Adipocyte (in vitro differentiated cells): ENCODE data around the gene MLLT3.

Experiments used
- DNase-seq: peaks from one replicate; pipeline ENCODE4 v3.0.0-alpha.2; 2015; ENCODE audit warnings: low read depth
- H3K27me3 ChIP-seq: replicated peaks from 2 replicates; pipeline ENCODE4 v1.7.0; 2013; ENCODE audit warnings: mild to moderate bottlenecking, low read length, moderate library complexity; ENCODE audit not compliant: control insufficient read depth, insufficient read depth
- H3K36me3 ChIP-seq: 2 replicates; pipeline ENCODE4 v1.7.0; 2013; ENCODE audit warnings: low read length, mild to moderate bottlenecking, moderate library complexity; ENCODE audit not compliant: control insufficient read depth, insufficient read depth, severe bottlenecking
- H3K4me1 ChIP-seq: 2 replicates; pipeline ENCODE4 v1.7.0; 2013; ENCODE audit warnings: mild to moderate bottlenecking, low read length, moderate library complexity; ENCODE audit not compliant: control insufficient read depth, insufficient read depth
- H3K4me3 ChIP-seq: 2 replicates; pipeline ENCODE4 v1.7.0; 2013; ENCODE audit warnings: mild to moderate bottlenecking, low read length, moderate library complexity
- H3K9ac ChIP-seq: 2 replicates; pipeline ENCODE4 v1.7.0; 2013; ENCODE audit warnings: mild to moderate bottlenecking, low read length, moderate library complexity
- H3K9me3 ChIP-seq: 2 replicates; pipeline ENCODE4 v1.7.0; 2013; ENCODE audit warnings: mild to moderate bottlenecking, low read length, moderate library complexity; ENCODE audit not compliant: control insufficient read depth

The MLLT3 gene

DNA sequence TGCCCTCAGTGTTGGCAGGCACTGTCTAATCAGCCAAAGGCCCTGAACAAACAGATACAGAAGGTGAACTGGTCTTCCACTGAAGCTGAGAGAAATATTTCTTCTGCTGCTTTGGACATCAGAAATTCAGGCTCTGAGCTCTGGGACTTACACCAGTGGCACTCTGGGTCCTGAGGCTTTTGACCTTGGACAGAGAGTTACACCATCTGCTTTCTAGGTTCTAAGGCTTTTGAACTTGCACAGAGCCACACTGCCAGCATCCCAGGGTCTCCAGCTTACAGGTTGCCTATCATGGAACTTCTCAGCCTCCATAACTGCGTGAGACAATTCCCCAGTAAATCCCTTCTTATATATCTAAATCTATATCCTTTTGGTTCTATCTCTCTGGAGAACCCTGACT is 326.7 kb downstream of the MLLT3 start:
- DNase-seq = no peak
- no peaks in the 10 kb centered on the region for H3K36me3 ChIP-seq
- peaks cover 12% of the 10 kb centered on the region for H3K4me1 ChIP-seq
- H3K27me3 ChIP-seq = peaks cover 7% of the 10 kb centered on the region
- H3K9ac ChIP-seq = no peak overlapping the region
- no peak overlapping the region for H3K4me3 ChIP-seq
- H3K9me3 ChIP-seq = no peaks in the 10 kb centered on the region

GRCh38 chr9:20294046-20294750 is 328.1 kb downstream of the MLLT3 start:
- peaks cover 9% of the 10 kb centered on the region for H3K4me1 ChIP-seq
- no peaks in the 10 kb centered on the region for H3K9me3 ChIP-seq
- H3K36me3 ChIP-seq = no peaks in the 10 kb centered on the region
- no peak for DNase-seq
- H3K9ac ChIP-seq = no peak overlapping the region
- H3K27me3 ChIP-seq = peaks cover 11% of the 10 kb centered on the region
- H3K4me3 ChIP-seq = no peak overlapping the region

DNA sequence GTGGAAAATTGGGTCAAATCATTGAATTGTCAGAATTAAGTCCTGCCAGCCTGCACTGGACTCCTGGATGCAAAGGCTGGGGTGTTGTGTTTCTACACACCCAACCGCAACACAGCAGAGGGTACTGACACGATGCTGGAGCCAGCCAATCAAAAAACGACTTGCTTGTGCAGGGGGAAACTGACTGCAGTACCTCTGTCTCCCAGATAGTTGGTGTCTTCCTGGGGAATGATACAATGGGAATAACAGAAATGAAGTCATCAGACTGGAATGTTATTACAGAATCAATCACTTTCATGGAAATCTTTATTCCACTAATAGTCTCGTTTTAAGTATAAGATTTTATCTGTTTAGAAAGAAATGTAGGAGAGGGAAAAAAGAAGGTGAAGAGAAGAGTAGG is 330.3 kb downstream of the MLLT3 start:
- Histone ChIP-seq H3K9ac (no peak overlapping the region), H3K27me3 (peaks cover 11% of the 10 kb centered on the region), H3K36me3 (no peaks in the 10 kb centered on the region), H3K9me3 (no peaks in the 10 kb centered on the region), H3K4me3 (no peak overlapping the region), H3K4me1 (no peaks in the 10 kb centered on the region)
- no peak for DNase-seq
